Keratinocyte (primary cell): ENCODE data around the gene SYDE2. TPM values are rescaled to one million over a fixed set of nuclear protein-coding genes. Genes with fewer than 3 reads are reported as not detected.

Experiments used
- DNase-seq: peaks from one replicate; pipeline ENCODE4 v3.0.0-alpha.2; 2011; ENCODE audit warnings: low read depth, missing footprints, low spot score
- FAIRE-seq: peaks from 2 replicates; lab custom pipeline; 2011; peaks lifted over from hg19 to GRCh38; lab: Jason Lieb, UNC
- H2AFZ ChIP-seq: 2 replicates; pipeline ENCODE4 v1.6.0; 2012; ENCODE audit warnings: low read length, control low read depth, inconsistent platforms; ENCODE audit not compliant: control insufficient read depth
- H3K27ac ChIP-seq: 2 replicates; pipeline ENCODE4 v1.5.1; 2011; ENCODE audit warnings: low read length; ENCODE audit not compliant: control insufficient read depth, insufficient read depth
- H3K27me3 ChIP-seq: 3 replicates; pipeline ENCODE4 v1.6.0; 2011; ENCODE audit warnings: low read length; ENCODE audit not compliant: control insufficient read depth, insufficient read depth; ENCODE audit errors: extremely low read depth
- H3K36me3 ChIP-seq, 2 experiments: 2 replicates in 1 of 2; 3 replicates in 1 of 2; pipeline ENCODE4 v1.5.1; 2011; ENCODE audit warnings: low read length in 2 of 2, mild to moderate bottlenecking in 1 of 2; ENCODE audit not compliant: control insufficient read depth in 2 of 2, insufficient read depth in 2 of 2; ENCODE audit errors: extremely low read depth in 1 of 2
- H3K4me1 ChIP-seq: 3 replicates; pipeline ENCODE4 v1.5.1; 2011; ENCODE audit warnings: low read length; ENCODE audit not compliant: control insufficient read depth, insufficient read depth; ENCODE audit errors: extremely low read depth
- H3K4me2 ChIP-seq: 3 replicates; pipeline ENCODE4 v1.6.0; 2011; ENCODE audit warnings: low read depth, low read length; ENCODE audit not compliant: control insufficient read depth, insufficient read depth; ENCODE audit errors: extremely low read depth
- H3K4me3 ChIP-seq, 3 experiments: fragments of 200-600 bp in 1 of 3; sonication (generic) in 1 of 3; 2 replicates in 2 of 3; 3 replicates in 1 of 3; pipeline ENCODE4 v1.5.1; 2011 to 2016; ENCODE audit warnings: low read length in 3 of 3, mild to moderate bottlenecking in 3 of 3, control low read depth in 2 of 3, inconsistent platforms in 1 of 3, low read depth in 1 of 3, mixed read lengths in 1 of 3, mixed run types in 1 of 3, moderate library complexity in 1 of 3; ENCODE audit not compliant: control insufficient read depth in 2 of 3, insufficient read depth in 2 of 3; ENCODE audit errors: extremely low read depth in 1 of 3
- H3K79me2 ChIP-seq: 2 replicates; pipeline ENCODE4 v1.6.0; 2012; ENCODE audit warnings: low read length; ENCODE audit not compliant: control insufficient read depth, insufficient read depth
- H3K9ac ChIP-seq: 3 replicates; pipeline ENCODE4 v1.6.0; 2011; ENCODE audit warnings: low read length; ENCODE audit not compliant: control insufficient read depth, insufficient read depth; ENCODE audit errors: extremely low read depth
- H3K9me1 ChIP-seq: 3 replicates; pipeline ENCODE4 v1.6.0; 2011; ENCODE audit warnings: low read length; ENCODE audit not compliant: control insufficient read depth, insufficient read depth; ENCODE audit errors: extremely low read depth
- H3K9me3 ChIP-seq: 2 replicates; pipeline ENCODE4 v1.5.1; 2012; ENCODE audit warnings: low read depth, low read length; ENCODE audit not compliant: control insufficient read depth
- H4K20me1 ChIP-seq: 3 replicates; pipeline ENCODE4 v1.6.0; 2011; ENCODE audit warnings: low read length; ENCODE audit not compliant: control insufficient read depth, insufficient read depth; ENCODE audit errors: extremely low read depth
- CTCF ChIP-seq, 3 experiments: IDR thresholded peaks in 1 of 3; conservative IDR thresholded peaks in 1 of 3; optimal IDR thresholded peaks in 1 of 3; 2 replicates in 2 of 3; 3 replicates in 1 of 3; pipeline versions ENCODE3 to v1.5.1; 2011; ENCODE audit warnings: low read length in 3 of 3, mild to moderate bottlenecking in 3 of 3, moderate library complexity in 2 of 3, control low read depth in 1 of 3, inconsistent platforms in 1 of 3; ENCODE audit not compliant: insufficient read depth in 2 of 3; ENCODE audit errors: extremely low read depth in 1 of 3
- EZH2 ChIP-seq: IDR thresholded peaks from one replicate; pipeline ENCODE4 v1.6.1; 2012; ENCODE audit warnings: inconsistent platforms, mild to moderate bottlenecking, low read length, moderate library complexity
- dilution Hi-C: fragments of 300-500 bp; cut with MboI; formaldehyde crosslinking; loops from one replicate; pipeline ENCODE4 v1.7.0; 2020; ENCODE audit warnings: low sequenced_read_pairs; ENCODE audit not compliant: extremely low pct_ligation_motif_present
- polyA plus RNA-seq, 5 experiments: library from polyadenylated mRNA; depleted of rRNA in 3 of 5; stranded (reverse) in 3 of 5; stranded (forward) in 1 of 5; unstranded in 1 of 5; fragments of >200 nt; gene quantifications; 1 replicate in 1 of 5; 2 replicates in 3 of 5; 3 replicates in 1 of 5; pipeline versions ENCODE4 v1.2.1 to v1.2.3, GENCODE V29; 2011 to 2012; ENCODE audit warnings: missing spikeins in 2 of 5, low read depth in 1 of 5, low replicate concordance in 1 of 5

The SYDE2 gene
- polyA plus RNA-seq, 1 donor (not counting 4 experiments of a cell fraction or from before 2014, with no cell fraction given): 1.7 TPM

GRCh38 chr1:85202864-85203255 is 2.0 kb upstream of the SYDE2 start:
- Histone ChIP-seq H3K9ac (no peak overlapping the region), H3K9me3 (no peaks in the 10 kb centered on the region), H2AFZ (no peak overlapping the region), H3K4me1 (peaks cover 23% of the 10 kb centered on the region), H3K4me3 (no peak overlapping the region), H3K4me2 (no peak overlapping the region), H4K20me1 (no peaks in the 10 kb centered on the region), H3K79me2 (peaks cover 9% of the 10 kb centered on the region), H3K27ac (no peak overlapping the region), H3K36me3 (no peaks in the 10 kb centered on the region), H3K9me1 (no peaks in the 10 kb centered on the region), H3K27me3 (no peaks in the 10 kb centered on the region)
- DNase-seq: no peak
- FAIRE-seq: no peak
- dilution Hi-C loops: no loop called here
- TF ChIP-seq EZH2: no peak
- TF ChIP-seq CTCF (optimal IDR thresholded peaks at IDR 0.05 in 1 of 3, IDR thresholded peaks at IDR 0.05 in 1 of 3, conservative IDR thresholded peaks at IDR 0.05 in 1 of 3; ENCODE audit: extremely low read depth in 1 of 3, insufficient read depth in 2 of 3, low read length in 3 of 3): no peak

GRCh38 chr1:85202092-85202863 is 1.5 kb upstream of the SYDE2 start:
- Histone ChIP-seq H3K27ac (peak overlapping the region; percentile 67), H3K36me3 (no peaks in the 10 kb centered on the region), H3K4me2 (peak overlapping the region; percentile 86), H3K9me3 (no peaks in the 10 kb centered on the region), H4K20me1 (no peaks in the 10 kb centered on the region), H3K4me3 (peak overlapping the region; percentile 81 to 94 (median 91)), H3K9me1 (no peaks in the 10 kb centered on the region), H3K4me1 (peaks cover 23% of the 10 kb centered on the region), H3K27me3 (no peaks in the 10 kb centered on the region), H2AFZ (peak overlapping the region; percentile 97), H3K9ac (peak overlapping the region; percentile 78), H3K79me2 (peaks cover 9% of the 10 kb centered on the region)
- dilution Hi-C loops: no loop called here
- FAIRE-seq: peak; percentile 62
- no peak for DNase-seq
- no peak for TF ChIP-seq CTCF (optimal IDR thresholded peaks at IDR 0.05 in 1 of 3, IDR thresholded peaks at IDR 0.05 in 1 of 3, conservative IDR thresholded peaks at IDR 0.05 in 1 of 3; ENCODE audit: extremely low read depth in 1 of 3, insufficient read depth in 2 of 3, low read length in 3 of 3)
- no peak for TF ChIP-seq EZH2
